Stimulated activated CD4-positive, alpha-beta T cell treated with anti-CD3 and anti-CD28 coated beads, Interleukin-4, amount 100 ng/mL, for 24 hours (primary cell): ENCODE data around the gene TRIM5.

Experiments
- DNase-seq: peaks from one replicate; pipeline ENCODE4 v3.0.0-alpha.2; 2020

The TRIM5 gene

GRCh38 chr11:5622802-5623201, 62.1 kb downstream of the TRIM5 start:
- DNase-seq, result no peak

GRCh38 chr11:5621580-5621979, 63.3 kb downstream of the TRIM5 start:
- DNase-seq, result no peak

GRCh38 chr11:5620651-5621521, 64.0 kb downstream of the TRIM5 start:
- no peak for DNase-seq

GRCh38 chr11:5618807-5619206, 66.1 kb downstream of the TRIM5 start:
- no peak for DNase-seq
